Stimulated activated CD4-positive, alpha-beta T cell treated with anti-CD3 and anti-CD28 coated beads, Interleukin-1b, Interleukin-23, amount 100 ng/mL, for 4 hours (primary cell): Measurements from ENCODE around the gene HHATL.

ENCODE experiments used
- DNase-seq, 2 donors: peaks; one replicate each; pipeline ENCODE4 v3.0.0-alpha.2; 2020; ENCODE audit warnings: low read depth in 2 of 2

HHATL gene

DNA sequence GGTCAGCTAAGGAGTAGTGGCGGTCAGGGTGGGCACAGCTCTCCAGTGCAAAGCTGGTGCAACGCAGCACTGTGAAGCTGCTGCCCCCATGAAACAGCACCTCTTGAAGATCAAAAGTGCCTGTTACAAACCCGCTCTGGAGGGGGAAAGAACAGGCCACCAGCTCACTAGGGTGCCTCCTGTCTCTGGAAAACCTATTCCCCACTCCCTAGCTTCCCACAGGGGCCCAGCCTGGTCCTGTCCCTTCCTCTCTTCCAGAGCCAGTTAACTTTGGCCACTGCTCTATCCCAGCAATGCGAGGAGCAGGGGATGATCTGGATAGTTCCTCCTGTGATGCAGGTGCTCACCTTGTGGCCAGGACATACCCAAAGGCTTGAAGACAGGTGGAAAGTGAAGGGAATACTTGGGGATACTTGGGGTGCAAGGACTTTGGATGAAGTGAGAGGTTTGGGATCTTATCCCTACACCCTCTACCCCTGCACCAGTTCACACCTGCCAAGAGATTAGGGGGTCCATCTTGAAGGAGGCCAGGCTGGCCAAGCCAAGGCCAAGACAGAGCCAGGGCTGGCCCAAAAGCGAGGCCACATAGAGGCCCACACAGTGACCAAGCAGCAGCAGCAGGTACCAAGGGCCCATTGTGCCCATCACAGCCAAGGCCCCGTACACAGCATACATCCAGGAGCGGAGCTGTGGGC is 4.2 kb downstream of the HHATL start:
- DNase-seq = no peak

DNA sequence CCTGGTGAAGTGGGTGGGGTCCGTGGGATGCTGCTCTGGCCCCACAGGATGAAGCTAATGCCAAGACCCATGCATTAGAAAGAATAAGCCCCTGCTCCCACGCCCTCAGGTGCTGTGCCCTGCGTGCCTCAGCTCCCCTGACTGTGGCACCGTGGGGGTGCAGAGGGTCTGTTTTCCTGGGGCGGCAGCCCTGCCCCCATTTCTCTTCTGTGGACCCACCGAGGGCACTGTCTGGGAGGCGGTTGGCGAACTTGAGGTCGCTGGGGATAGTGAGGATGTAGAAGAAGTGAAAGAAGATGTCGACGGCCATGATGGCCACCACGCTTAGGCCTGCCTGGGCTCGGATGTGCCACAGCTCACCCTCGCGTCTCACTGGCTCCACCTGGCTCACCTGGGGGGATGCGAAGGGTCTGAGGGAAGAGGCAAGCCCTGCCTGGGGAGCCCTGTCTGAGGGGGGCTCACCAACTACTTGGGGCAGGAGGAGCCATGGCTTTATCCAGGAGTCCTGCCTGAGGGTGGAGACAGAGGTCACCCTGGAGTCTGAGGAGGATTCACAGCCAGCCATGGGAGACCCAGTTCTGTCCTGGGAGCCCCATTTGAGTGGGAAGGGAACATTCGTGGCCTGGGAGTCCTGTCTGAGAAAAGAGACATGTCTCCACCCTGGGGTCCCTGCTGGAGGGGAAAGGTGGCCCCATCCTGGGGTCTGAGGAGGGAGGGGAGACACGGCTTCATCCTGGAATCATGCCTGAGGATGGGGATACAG is 5.1 kb downstream of the HHATL start:
- DNase-seq = no peak

DNA sequence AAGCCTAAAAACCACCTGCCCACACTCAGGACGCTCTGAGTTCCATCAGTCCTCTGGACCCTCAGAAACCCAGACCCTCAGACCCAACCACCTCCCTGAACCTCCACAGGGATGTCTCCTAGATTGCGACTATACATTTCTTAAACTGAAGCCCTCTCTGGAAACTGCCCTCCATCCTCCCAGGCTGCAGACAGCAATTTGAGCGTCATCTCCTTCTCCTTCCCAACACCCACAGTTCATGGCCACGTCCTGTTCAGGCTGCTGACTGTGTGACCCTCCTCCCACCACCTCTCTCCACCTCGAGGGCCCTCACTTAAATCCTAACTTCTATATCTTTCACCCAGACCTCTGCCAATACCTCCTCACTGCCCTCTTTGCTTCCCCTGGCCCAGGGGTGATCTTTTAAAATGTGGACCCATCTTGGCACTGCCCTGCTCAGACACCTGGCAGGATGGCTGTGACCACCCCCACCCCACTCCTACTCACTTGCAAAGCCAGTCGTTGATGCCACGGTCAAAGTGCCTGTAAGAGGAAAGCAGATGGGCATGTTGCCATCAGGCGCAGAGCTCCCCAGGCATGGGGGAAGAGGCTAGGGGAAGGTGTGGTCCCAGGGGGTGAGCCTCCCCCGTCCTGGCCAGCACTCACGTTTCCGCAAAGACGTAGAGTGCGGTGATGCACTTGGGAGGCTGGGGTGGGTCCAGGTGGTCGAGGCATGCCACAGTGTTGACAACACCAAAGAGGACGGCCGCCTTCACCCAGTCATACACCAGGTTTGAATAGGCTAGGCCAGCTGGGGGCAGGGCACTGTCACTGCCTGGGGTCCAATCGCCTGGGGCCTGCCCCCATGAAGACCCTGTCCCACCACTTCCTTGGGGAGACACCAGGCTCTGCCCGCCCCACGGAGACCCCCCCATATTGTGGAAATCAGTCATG is 6.0 kb downstream of the HHATL start:
- DNase-seq = no peak

DNA sequence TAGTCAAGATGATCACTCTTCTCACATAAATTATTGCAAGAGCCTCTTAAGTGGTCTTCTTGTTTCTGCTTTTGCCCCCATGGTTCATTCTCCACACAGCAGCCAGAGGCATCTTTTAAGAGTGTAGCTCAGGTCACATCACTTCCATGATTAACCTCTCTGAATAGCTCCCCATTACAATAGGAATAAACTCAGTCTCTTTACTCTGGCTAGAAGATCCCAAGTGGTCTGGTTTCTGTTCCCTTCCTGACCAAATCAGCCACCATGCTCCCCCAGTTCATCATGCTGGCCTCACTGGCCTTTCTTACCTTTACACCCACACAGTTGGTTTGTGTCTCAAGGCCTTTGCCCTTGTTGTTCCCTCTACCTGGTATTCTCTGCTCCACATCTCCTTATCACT is 8.2 kb downstream of the HHATL start:
- no peak for DNase-seq

DNA sequence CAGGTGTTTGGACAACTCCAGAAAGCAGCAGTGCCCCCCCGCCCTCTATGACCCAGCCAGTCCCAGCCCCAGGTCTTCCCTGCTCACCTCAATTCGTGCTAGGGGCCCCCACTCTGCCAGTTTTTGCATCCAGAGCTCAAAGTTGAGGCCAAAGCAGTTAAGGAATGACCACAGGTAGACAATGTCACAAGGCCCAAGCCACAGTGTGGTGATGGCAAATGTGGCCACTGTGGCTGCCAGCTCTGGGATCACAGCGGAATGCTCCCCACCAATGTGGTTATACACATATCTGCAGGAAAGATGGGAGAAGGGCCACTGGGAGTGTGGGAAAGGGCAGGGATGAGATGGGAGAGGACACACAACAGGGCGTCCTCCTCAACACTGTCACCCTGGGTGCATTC is 9.1 kb downstream of the HHATL start:
- DNase-seq = no peak

DNA sequence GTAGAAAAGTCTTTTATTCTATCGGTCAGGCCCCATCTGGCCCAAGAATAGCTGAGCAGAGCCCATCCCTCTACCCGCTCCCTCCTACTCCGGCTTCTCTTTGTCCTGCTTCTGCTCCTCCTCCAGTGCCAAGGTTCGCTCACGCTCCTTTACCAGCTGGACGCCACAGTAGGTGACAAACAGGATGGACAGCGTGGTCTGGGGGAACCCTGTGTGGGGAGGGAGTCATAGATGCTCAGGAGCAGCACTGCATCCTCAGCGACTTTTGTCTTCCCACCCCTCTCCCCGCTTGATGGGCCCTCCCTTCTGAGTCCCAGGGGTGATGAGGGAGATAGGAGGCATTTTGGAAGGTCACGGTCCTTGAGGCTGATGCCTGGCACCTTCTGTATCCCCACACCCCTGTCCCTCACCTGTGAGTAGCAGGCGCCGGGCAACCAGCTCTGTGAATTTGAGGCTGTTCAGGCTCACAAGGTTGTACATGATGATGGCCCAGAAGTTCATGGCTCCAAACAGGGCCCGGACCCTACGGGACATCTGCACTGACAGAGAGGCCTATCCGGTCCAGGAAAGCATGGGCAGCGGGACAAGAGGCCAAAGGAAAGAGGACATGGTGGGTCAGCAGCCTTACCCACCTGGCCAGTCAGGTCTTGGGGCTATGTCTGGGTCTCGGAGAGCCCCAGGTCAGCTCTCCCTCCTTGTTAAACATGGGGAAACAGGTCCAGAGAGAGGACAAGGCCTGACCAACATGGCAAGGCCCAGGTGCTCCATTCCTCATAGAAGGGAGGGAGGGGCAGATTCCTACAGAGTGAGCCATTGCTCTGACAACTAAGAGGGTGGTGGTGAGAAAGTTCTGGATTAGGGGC is 9.7 kb downstream of the HHATL start:
- DNase-seq = no peak

DNA sequence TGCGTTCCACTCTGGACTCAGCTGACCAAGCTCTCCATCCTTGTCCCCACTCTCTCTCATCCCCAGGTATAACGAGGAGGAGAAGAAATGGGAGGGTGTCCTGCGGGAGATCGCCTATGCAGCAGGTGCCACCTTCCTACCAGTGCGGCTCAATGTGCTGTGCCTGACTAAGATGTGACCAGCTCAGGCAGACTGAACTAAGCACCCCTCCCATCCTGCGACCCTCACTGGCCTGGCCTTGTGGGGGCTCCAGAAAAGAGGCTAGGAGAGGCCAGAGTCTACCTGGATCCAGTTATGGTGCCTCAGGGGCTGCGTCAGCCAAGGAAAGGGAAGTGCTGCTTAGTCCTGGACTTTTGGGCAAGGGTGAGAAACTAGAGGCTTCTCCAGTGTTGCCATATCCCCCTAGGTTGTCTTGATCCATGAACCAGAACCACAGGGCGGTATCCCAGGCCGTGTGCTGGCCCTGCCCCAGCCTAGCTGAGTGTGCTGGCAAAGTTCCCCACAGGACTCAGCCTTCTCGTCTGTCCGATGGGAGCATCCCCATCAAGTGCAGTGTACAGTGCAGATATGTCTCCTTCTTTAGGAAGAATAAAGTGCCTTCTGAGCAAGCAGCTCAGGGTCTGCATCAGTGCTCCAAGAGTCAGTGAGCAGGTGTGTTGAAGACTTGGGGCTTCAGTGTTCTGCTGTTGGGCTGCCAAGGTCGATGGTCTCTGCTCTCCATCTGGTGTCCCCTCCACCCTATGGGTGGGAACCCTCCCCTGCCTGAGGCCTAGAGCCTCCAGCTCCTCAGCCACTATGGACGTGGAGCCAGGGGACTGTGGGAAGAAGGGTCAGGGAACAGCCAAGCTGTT is 10.6 kb downstream of the HHATL start:
- DNase-seq = no peak

DNA sequence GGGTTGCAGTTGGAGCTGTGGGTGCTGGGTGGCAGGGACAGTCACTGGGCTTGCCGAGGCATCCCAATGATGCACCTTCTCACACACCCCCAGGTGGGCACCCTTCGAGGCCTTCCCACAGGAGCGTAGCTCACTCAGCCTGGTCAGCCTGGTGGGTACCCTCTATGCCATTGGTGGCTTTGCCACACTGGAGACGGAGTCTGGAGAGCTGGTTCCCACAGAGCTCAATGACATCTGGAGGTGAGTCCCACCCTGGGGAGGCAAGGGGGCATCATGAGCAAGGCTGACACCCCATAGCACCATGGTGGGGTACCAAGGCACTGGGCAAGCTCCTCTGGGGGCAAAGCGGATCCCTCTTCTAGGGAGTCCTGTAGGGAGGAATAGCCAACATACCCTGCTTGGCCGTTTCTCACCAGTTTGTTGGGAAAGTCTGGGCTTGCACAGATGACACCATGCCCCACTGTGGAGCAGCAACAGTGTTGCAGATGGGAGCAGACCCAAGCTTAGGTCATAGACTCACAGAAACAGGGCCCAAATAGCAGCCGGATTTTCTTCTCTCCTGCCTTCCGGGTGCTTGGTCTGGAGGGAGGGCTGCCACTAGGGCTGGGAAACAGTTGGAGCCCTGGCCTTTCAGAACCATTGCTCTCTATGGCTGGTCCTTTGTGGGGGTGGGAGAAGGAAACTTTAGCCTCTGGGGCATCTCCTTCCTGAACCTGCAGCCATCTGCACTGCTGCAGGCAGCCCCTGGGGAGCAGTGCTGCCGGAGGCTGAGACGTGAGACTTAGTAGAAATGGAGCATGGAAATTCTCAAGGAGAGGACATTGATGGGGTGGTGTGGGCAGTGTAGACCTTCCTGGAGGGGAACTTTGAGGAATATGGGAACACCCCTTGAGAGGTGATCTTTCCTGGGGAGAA is 11.6 kb downstream of the HHATL start:
- DNase-seq = no peak

DNA sequence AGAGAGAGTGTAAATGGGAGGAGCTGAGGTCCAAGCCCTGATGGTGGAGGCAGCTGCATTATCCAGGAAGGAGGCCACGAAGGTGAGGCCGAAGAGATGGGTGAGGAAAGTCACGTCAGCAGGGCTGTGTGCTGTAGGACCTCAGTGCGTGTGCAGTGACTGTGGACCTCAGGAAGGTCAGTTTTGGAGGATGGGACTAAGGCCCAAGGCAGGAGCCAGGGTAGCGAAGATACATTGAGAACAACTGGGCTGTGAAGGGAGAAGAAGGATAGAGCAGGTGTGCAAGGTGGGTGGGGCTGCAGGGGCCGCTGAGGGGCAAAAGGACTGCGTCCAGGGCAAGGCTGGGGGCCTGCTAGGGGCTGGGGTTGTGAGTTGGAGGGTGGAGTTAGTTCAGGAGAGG is 12.4 kb downstream of the HHATL start:
- no peak for DNase-seq

DNA sequence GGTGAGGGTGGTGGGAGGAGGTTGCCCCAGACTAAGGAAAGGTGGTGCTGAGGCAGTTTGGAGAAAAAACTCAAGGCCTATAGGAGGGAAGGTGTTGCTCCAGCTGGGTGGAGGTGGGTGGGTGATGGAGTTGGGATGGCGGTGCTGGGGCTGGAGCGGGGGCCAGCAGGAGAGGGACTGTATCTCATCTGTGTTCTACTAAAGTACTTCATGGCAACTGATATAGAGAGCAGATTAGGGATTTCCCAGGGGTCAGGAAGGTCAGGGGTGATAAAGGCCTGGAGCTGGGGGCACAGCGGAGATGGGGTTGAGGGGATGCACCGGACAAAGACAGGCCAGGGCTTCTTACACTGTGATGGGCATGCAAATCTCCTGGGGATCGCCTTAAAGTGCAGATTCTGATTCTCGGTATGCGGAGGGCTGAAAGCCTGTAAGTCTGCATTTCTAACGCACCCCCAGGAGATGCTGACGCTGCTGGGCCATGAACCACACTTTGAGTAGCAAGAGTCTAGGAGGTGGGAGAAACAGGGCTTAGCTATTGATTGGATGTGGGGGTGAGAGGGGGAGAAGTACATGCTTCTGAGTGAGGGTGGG is 13.1 kb downstream of the HHATL start:
- DNase-seq = no peak

DNA sequence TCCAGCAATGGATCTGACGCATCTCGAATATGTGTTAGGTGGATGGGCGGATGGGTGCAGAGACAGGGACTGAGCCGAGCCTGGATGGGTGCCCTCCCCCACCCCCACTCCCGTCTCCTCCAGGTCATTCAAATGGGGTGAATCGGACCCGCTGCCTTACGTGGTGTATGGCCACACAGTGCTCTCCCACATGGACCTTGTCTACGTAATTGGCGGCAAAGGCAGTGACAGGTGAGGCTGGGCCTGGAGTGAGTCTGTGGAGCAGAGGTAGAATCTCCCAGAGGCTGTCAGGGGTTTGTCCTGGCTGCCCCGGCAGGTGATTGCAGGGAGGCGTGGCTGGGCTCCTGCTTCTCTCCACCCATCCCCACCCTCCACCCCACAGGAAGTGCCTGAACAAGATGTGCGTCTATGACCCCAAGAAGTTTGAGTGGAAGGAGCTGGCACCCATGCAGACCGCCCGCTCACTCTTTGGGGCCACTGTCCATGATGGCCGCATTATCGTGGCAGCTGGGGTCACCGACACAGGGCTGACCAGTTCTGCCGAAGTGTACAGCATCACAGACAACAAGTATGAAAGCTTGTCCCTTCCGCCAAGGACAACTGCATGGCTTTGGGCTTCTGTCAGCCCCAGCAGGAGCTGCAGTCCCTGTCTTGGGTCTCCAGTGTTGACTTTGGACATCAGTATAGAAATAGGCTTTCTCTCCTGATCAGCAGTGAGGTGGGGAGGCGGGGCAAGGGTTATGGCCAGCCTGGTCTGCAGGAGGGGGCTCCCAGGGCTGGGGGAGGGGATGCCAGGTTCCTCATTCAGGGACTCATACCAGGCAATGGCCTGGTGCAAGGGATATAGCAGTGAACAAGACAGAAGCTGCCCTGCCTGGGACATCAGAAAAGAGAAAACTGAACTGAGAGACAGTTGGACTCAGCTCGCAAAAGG is 13.8 kb downstream of the HHATL start:
- no peak for DNase-seq

DNA sequence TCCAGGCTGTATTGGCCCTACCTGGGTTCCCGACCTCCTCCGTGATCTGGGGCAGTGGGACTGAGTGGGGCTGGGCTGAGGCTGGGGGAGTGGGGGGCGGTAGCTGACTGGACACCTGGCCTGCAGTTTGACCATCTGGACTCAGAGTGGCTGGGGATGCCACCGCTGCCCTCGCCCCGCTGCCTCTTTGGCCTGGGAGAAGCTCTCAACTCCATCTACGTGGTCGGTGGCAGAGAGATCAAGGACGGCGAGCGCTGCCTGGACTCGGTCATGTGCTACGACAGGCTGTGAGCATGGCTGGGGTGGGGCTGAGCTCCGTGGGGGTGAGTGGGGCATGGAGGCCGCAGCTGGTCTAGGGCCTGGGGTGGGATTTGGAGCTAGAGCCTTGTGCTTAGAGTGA is 14.6 kb downstream of the HHATL start:
- DNase-seq = no peak

DNA sequence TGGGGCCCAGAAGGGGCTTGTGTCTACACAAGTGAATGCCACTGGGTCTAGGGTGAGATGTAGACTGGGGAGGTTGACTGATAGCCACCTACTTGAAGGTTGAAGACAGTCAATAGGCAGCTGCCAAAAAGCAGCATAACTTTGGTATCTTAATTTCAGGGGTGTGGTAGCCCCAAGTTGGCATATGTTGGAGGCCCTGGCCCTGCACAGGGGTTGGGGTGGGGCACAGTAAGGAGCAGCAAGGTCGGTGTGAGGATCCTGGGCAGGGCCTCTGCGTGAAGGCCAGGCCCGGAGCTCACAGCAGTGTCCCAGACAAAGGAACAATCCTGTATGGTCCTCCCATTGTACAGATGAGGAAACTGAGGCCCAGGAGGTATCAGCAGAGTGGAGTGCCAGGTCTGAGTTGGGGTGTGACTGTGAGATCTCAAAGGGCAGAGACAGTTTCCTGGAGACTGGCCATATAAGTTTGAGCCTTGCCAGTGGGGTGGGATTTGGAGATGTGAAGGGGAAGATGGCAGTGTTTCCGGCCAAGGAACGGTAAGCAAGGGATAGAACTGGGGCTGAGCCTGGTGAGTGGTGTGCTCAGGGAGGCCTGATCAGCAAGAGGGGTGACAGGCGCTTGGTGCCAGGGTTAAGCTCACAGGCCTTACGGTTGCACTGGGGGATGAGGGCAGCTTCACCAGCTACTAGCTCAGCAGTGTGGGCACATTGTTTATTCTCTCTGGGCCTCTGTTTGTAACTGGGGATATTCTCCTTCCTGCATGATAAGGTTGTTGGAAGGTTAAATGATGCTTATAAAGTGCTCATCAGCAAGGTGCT is 15.6 kb downstream of the HHATL start:
- no peak for DNase-seq

DNA sequence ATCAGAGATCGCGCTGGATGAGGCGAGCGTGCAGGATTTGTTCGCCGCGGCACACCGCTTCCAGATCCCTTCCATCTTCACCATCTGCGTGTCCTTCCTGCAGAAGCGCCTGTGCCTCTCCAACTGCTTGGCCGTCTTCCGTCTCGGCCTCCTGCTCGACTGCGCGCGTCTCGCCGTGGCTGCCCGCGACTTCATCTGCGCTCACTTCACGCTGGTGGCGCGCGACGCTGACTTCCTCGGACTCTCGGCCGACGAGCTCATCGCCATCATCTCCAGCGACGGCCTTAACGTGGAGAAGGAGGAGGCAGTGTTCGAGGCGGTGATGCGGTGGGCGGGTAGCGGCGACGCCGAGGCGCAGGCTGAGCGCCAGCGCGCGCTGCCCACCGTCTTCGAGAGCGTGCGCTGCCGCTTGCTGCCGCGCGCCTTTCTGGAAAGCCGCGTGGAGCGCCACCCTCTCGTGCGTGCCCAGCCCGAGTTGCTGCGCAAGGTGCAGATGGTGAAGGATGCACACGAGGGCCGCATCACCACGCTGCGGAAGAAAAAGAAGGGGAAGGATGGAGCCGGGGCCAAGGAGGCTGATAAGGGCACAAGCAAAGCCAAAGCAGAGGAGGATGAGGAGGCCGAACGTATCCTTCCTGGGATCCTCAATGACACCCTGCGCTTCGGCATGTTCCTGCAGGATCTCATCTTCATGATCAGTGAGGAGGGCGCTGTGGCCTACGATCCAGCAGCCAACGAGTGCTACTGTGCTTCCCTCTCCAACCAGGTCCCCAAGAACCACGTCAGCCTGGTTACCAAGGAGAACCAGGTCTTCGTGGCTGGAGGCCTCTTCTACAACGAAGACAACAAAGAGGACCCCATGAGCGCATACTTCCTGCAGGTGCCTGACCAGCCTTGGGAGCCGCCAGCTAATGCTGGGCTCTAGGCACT is 16.4 kb downstream of the HHATL start:
- DNase-seq = no peak

DNA sequence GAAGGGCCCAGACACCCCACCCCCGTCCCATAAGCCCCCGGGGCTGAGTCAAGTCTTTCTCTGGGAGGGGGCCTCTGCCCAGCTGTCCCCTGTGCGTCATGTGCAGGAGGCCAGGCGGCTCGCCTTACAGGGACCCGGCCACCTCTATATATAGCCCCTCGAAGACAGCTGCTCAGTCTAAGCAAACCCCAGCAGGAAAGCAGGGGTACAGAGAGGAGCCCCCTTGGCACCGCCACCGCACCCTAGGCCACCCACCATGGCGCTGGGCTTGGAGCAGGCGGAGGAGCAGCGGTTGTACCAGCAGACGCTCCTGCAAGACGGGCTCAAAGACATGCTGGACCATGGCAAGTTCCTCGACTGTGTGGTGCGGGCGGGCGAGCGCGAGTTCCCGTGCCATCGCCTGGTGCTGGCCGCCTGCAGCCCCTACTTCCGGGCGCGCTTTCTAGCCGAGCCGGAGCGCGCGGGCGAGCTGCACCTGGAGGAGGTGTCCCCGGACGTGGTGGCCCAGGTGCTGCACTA is 17.2 kb downstream of the HHATL start, which contains the start of gene KLHL40:
KLHL40 (plus strand) TSS at position 175 of the 519 bp plus-strand sequence; CDS start at position 257, 82 bp downstream.
- DNase-seq = no peak
